HepG2 (cell line): ENCODE results near the gene S100A6.

Experiments
- ESRRA ChIP-seq: sonication (generic); formaldehyde crosslinking; IDR thresholded peaks from 2 replicates; pipeline ENCODE4 v1.5.1; 2020; ENCODE audit warnings: mild to moderate bottlenecking, low read depth, missing genetic modification reagents
- EZH2 ChIP-seq: conservative IDR thresholded peaks from 2 replicates; pipeline ENCODE4 v1.6.1; 2012; ENCODE audit warnings: mild to moderate bottlenecking, low read depth, low read length, moderate library complexity
- TCF7L2 ChIP-seq: IDR thresholded peaks from 2 replicates; pipeline ENCODE4 v1.6.1; 2011; ENCODE audit warnings: mild to moderate bottlenecking, low read depth, low read length, moderate library complexity

DNA sequence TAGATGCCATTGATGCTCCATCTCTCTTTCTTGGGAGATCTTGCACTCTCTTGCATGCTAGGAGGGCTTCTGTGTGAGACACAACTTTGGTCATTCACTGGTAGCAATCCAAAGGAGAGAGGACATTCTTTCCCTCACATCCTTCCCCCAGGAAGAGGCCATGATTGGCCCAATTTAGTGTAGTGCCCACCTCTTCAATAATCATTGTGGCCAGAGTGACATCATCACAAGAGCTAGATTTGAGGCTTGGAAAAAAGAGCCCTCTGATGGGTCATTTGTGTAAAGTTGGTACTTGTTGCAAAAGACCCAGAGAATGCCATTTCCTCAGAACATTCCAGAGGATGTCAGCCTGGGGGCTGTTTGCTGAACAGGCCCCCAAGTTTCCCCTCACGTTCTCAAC lies 30.2 kb downstream of the S100A6 start:
- TF ChIP-seq TCF7L2 (no peak), EZH2 (no peak), ESRRA (CRISPR knock-in tag) (no peak)
